GM19238 (cell line): ENCODE results near the gene PAXIP1.

Experiments
- DNase-seq: peaks from one replicate; pipeline ENCODE4 v3.0.0; 2011; ENCODE audit warnings: low spot score; ENCODE audit not compliant: insufficient read length

PAXIP1 gene

GRCh38 chr7:154996756-154997155, 6.2 kb downstream of the PAXIP1 start:
- no peak for DNase-seq

- no peak for DNase-seq
Observed at GRCh38 chr7:154996101-154996500, 6.8 kb downstream of the PAXIP1 start.

GRCh38 chr7:154994996-154995395, 7.9 kb downstream of the PAXIP1 start:
- no peak for DNase-seq

GRCh38 chr7:154990964-154991540, 11.9 kb downstream of the PAXIP1 start:
- no peak for DNase-seq

GRCh38 chr7:154987571-154987970, 15.4 kb downstream of the PAXIP1 start:
- no peak for DNase-seq

GRCh38 chr7:154986200-154986945, 16.6 kb downstream of the PAXIP1 start:
- no peak for DNase-seq

- DNase-seq: no peak
Observed at GRCh38 chr7:154985230-154985629, 17.7 kb downstream of the PAXIP1 start.

GRCh38 chr7:154984601-154985188, 18.2 kb downstream of the PAXIP1 start:
- no peak for DNase-seq

- no peak for DNase-seq
Observed at GRCh38 chr7:154978017-154978416, 24.9 kb downstream of the PAXIP1 start.

GRCh38 chr7:154977250-154977649, 25.7 kb downstream of the PAXIP1 start:
- no peak for DNase-seq

- no peak for DNase-seq
Observed at GRCh38 chr7:154976844-154977243, 26.1 kb downstream of the PAXIP1 start.

GRCh38 chr7:154975984-154976383, 26.9 kb downstream of the PAXIP1 start:
- no peak for DNase-seq

GRCh38 chr7:154973381-154973780, 29.5 kb downstream of the PAXIP1 start:
- no peak for DNase-seq

- no peak for DNase-seq
Observed at GRCh38 chr7:154968336-154969001, 34.5 kb downstream of the PAXIP1 start.

- DNase-seq: no peak
Observed at GRCh38 chr7:154967401-154967955, 35.4 kb downstream of the PAXIP1 start.

- DNase-seq: no peak
Observed at GRCh38 chr7:154965014-154965413, 37.9 kb downstream of the PAXIP1 start.

- DNase-seq: no peak
Observed at GRCh38 chr7:154960063-154960790, 42.7 kb downstream of the PAXIP1 start.

- DNase-seq: no peak
Observed at GRCh38 chr7:154956427-154956826, 46.5 kb downstream of the PAXIP1 start.

- DNase-seq: peak; percentile 20
Observed at GRCh38 chr7:154953006-154953684, 49.8 kb downstream of the PAXIP1 start.

- no peak for DNase-seq
Observed at GRCh38 chr7:154950960-154951359, 52.0 kb downstream of the PAXIP1 start.

GRCh38 chr7:154947604-154948003, 55.3 kb downstream of the PAXIP1 start:
- DNase-seq: no peak
